NCI-H1417 treated with DMSO at 0.1 percent for 48 hours (cell line): ENCODE results near the gene MED22.
A peak's percentile ranks its signal among the peaks of the same experiment; 100 is the strongest.

Experiments
- DNase-seq: peaks from one replicate; lab custom pipeline; 2025; lab: John Stamatoyannopoulos, UW

Gene MED22

GRCh38 chr9:133355881-133356357 lies 8.0 kb upstream of the MED22 start:
- DNase-seq = no peak

DNA sequence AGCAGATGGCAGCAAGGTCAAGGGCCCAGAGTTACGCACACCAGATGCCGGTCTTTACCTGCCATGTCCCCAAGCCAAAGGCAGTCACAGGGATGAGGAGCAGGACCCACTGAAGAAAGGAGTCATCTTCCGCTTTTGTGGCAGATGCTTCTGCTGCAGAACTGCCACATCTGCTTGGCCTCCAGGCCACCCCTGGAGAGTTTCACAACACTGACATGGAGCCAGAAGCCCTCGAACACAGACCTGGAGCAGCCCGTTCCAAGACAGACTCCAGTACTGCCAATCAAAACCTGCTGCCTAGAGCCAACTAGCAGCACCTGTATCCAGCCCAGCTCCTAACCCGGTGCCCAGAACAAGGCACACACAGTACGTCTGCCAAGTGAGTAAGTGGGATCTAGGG lies 6.8 kb upstream of the MED22 start:
- DNase-seq = no peak

DNA sequence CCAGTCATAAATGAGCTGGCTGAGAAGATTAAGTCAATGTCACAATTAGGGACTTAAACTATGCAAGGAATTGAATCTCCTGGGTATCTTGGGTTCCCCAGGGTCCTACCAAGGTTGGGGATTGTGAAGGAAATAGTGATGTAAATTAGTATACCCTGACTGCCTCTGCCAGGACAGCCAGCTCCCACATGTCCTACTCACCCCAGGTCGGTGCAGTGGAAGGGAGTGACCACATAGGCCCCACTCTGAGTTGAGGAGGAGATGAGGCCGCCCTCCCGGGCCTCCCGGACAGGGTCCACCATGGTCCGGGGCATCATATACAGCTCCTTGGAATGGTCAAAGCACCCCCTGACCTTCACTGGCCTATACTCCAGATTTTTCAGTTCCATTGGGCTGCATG lies 5.6 kb upstream of the MED22 start:
- no peak for DNase-seq

GRCh38 chr9:133352635-133353340 lies 4.9 kb upstream of the MED22 start:
- DNase-seq = no peak

- no peak for DNase-seq
Measured at GRCh38 chr9:133351908-133352634, 4.1 kb upstream of the MED22 start.

- no peak for DNase-seq
Measured at GRCh38 chr9:133351526-133351907, 3.6 kb upstream of the MED22 start.

- no peak for DNase-seq
Measured at GRCh38 chr9:133349965-133350616, 2.2 kb upstream of the MED22 start.

- no peak for DNase-seq
Measured at GRCh38 chr9:133348718-133349573, 1.0 kb upstream of the MED22 start.

DNA sequence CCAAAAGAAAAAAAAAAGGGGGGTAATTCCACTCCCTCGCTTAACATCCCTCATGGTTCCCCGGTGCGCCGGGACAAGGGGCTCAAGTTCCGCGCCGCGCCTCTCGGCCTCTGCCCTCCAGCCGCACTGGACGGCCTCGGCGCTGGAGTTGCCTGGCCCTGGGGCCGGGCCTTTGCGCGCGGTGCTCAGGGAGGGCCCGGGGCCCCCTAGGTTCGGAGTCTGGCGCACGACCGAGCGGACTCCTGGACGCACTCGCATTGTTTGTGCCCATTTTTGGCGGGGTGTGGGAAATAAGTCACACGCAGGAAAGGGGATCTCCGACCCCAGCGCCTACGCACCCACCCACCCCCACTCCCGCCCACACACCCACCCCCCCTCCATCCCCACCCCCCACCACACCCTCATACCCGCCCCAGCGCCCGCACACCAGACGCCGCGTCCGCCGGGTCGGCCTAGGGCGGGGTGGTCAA lies 381 bp downstream of the MED22 start:
- DNase-seq = no peak

- DNase-seq = no peak
Measured at GRCh38 chr9:133346021-133346785, 1.7 kb downstream of the MED22 start.

- DNase-seq = no peak
Measured at GRCh38 chr9:133345596-133345995, 2.3 kb downstream of the MED22 start.

GRCh38 chr9:133344979-133345378 lies 3.0 kb downstream of the MED22 start:
- DNase-seq = no peak

DNA sequence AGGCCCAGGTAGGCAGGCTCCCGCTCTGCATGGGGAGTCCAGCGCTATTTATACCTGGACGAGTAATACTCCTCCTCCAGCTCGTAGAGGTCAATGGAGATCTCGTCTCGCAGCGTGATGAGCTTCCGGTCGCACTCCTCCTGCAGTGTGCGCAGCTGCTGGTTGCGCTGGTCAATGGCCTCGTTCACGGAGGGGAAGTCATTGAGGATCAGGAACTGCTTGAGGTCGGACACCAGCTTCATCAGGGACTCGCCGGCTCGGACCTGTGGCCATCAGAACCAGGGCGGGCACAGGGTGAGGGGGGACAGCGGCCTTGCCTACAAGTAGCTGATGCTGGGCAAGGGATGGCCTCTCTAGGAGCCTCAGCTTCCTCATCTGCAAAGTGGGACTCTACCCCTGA lies 3.9 kb downstream of the MED22 start:
- DNase-seq = no peak

DNA sequence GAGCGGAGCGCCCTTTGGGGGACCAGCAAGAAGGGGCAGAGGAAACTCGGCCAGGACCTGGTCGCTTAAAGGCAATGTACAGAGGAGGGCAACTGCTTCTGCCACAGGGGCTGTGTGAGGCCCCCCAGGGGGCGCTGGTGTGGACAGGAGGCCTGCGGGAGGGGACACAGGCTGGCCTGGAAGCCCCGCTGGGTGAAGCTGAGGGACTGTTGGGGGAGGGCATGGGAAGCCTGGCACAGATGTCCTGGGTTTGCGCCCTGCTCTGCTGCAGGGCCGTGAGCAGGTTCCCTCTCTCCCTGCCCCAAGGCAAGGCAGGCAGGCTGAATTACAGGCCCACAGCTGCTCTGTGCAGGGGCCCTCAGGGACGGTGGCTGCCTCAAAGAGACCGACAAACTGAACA lies 5.4 kb downstream of the MED22 start:
- no peak for DNase-seq

GRCh38 chr9:133342069-133342406 lies 5.9 kb downstream of the MED22 start:
- no peak for DNase-seq

- DNase-seq = no peak
Measured at GRCh38 chr9:133341369-133342068, 6.4 kb downstream of the MED22 start.

GRCh38 chr9:133340916-133341315 lies 7.0 kb downstream of the MED22 start:
- DNase-seq = no peak

GRCh38 chr9:133340256-133340655 lies 7.7 kb downstream of the MED22 start:
- no peak for DNase-seq

GRCh38 chr9:133339641-133340040 lies 8.3 kb downstream of the MED22 start:
- no peak for DNase-seq

- peak; percentile 73 for DNase-seq
Measured at GRCh38 chr9:133335924-133336811, 11.8 kb downstream of the MED22 start, which contains the start of gene SURF6. Gene SURF6 (minus strand): TSS chr9:133336188. CDS start chr9:133336132, 56 bp downstream.
